Measurements from ENCODE around the gene UNC79.

The UNC79 gene

DNA sequence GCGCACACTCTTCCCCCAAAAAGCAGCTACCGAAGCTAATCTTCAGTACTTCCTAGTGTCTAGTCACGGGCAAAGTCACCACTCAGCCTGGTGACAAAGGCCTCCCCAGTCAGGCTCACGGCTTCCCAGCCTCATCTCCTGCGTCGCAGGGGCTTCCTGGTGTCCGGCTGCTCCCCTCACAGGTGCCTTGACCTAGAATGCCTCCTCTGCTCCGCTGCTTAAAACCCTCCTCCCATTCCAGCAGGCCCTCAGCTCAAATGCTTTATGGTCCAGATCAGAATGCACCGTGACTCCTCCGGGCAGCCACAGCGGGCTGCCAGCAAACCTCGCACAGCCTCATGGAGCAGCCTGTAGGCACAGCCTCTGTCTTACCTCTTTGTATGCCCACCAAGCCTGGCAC, 304.5 kb downstream of the UNC79 start:
- CTCF ChIA-PET: no interaction called here
- TF ChIP-seq ZBTB8A (tag by site-specific recombination; IDR thresholded peaks at IDR 0.05): no peak
- TF ChIP-seq OVOL3 (tag by site-specific recombination; IDR thresholded peaks at IDR 0.05): no peak
- TF ChIP-seq ZNF624 (tag by site-specific recombination; IDR thresholded peaks at IDR 0.05): no peak
- no peak for TF ChIP-seq ZNF202 (tag by site-specific recombination; IDR thresholded peaks at IDR 0.05; ENCODE audit: borderline replicate concordance)
- no peak for TF ChIP-seq EGR2 (tag by site-specific recombination; IDR thresholded peaks at IDR 0.05; ENCODE audit: low read depth)
- no peak for TF ChIP-seq GLIS1 (tag by site-specific recombination; IDR thresholded peaks at IDR 0.05)
- no peak for TF ChIP-seq ZFP3 (tag by site-specific recombination; IDR thresholded peaks at IDR 0.05; ENCODE audit: low read depth)
- TF ChIP-seq FEZF1 (tag by site-specific recombination; IDR thresholded peaks at IDR 0.05): no peak
- TF ChIP-seq MEIS1 (CRISPR knock-in tag; IDR thresholded peaks at IDR 0.05; ENCODE audit: borderline replicate concordance): no peak
- no peak for TF ChIP-seq ZNF133 (tag by site-specific recombination; IDR thresholded peaks at IDR 0.05)
- TF ChIP-seq ZNF843 (tag by site-specific recombination; IDR thresholded peaks at IDR 0.05): no peak
- TF ChIP-seq, protein P1, sequence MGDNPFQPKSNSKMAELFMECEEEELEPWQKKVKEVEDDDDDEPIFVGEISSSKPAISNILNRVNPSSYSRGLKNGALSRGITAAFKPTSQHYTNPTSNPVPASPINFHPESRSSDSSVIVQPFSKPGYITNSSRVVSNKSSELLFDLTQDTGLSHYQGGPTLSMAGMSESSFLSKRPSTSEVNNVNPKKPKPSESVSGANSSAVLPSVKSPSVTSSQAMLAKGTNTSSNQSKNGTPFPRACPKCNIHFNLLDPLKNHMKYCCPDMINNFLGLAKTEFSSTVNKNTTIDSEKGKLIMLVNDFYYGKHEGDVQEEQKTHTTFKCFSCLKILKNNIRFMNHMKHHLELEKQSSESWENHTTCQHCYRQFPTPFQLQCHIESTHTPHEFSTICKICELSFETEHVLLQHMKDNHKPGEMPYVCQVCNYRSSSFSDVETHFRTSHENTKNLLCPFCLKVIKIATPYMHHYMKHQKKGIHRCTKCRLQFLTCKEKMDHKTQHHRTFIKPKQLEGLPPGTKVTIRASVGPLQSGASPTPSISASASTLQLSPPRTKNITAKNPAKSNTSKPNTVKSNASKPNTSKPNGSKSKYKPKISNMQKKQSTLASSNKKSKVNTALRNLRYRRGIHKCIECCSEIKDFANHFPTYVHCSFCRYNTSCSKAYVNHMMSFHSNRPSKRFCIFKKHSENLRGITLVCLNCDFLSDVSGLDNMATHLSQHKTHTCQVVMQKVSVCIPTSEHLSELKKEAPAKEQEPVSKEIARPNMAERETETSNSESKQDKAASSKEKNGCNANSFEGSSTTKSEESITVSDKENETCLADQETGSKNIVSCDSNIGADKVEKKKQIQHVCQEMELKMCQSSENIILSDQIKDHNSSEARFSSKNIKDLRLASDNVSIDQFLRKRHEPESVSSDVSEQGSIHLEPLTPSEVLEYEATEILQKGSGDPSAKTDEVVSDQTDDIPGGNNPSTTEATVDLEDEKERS (tag by site-specific recombination; IDR thresholded peaks at IDR 0.05): no peak
- H3K36me3 ChIP-seq (ENCODE audit: control insufficient read depth in 2 of 2, insufficient read depth in 1 of 2, low read length in 2 of 2): no peaks in the 10 kb centered on the region
- no peaks in the 10 kb centered on the region for H3K4me1 ChIP-seq (ENCODE audit: control insufficient read depth, insufficient read depth, low read length)
- POLR2A ChIA-PET: no interaction called here
- no peak overlapping the region for H3K27ac ChIP-seq (ENCODE audit: extremely low read depth, low read depth, low read length)
- H3K9me3 ChIP-seq (ENCODE audit: control insufficient read depth, insufficient read depth, low read depth, low read length): no peaks in the 10 kb centered on the region
- H3K4me3 ChIP-seq (ENCODE audit: low read depth, low read length): no peak overlapping the region

DNA sequence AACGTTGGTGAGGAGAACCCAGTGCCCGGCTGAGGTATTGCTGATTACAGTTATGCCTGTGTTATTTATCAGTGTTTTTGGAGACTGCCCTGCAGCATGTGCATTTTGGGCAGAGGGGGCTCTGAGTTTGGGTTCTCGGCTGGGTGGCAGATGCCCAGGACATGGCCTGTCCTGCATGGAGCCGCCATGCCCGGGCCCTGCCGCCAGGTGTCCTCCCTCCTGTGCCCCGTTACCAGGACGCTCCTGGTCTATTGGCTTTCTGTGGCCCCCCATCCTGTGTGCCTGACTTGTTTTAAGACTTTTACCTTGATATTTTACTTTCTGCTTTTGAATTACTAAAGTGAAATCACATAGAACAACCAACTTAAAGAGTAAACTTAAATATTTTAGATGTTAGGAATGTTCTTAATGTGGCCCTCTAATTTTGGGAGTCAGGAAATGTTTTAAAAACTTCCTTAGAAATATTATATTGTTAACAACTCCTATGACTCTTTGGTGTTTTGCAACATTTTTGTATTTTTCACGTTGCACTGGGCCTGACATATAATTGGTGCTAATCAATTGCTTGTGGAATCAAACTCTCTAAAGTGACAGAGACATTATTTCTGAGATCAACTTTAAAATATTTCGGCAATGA, 305.8 kb downstream of the UNC79 start:
- CTCF ChIA-PET: no interaction called here
- H3K4me3 ChIP-seq (ENCODE audit: low read depth, low read length): no peak overlapping the region
- TF ChIP-seq KLF10 (tag by site-specific recombination; IDR thresholded peaks at IDR 0.05): no peak
- TF ChIP-seq SP7 (tag by site-specific recombination; IDR thresholded peaks at IDR 0.05): no peak
- no peak for TF ChIP-seq GLIS1 (tag by site-specific recombination; IDR thresholded peaks at IDR 0.05)
- no peak for TF ChIP-seq ZNF623 (tag by site-specific recombination; IDR thresholded peaks at IDR 0.05)
- no peak for TF ChIP-seq ZNF292 (tag by site-specific recombination; IDR thresholded peaks at IDR 0.05; ENCODE audit: borderline replicate concordance, low read depth)
- TF ChIP-seq, protein P2, sequence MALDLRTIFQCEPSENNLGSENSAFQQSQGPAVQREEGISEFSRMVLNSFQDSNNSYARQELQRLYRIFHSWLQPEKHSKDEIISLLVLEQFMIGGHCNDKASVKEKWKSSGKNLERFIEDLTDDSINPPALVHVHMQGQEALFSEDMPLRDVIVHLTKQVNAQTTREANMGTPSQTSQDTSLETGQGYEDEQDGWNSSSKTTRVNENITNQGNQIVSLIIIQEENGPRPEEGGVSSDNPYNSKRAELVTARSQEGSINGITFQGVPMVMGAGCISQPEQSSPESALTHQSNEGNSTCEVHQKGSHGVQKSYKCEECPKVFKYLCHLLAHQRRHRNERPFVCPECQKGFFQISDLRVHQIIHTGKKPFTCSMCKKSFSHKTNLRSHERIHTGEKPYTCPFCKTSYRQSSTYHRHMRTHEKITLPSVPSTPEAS (tag by site-specific recombination; IDR thresholded peaks at IDR 0.05): no peak
- TF ChIP-seq, protein P3, sequence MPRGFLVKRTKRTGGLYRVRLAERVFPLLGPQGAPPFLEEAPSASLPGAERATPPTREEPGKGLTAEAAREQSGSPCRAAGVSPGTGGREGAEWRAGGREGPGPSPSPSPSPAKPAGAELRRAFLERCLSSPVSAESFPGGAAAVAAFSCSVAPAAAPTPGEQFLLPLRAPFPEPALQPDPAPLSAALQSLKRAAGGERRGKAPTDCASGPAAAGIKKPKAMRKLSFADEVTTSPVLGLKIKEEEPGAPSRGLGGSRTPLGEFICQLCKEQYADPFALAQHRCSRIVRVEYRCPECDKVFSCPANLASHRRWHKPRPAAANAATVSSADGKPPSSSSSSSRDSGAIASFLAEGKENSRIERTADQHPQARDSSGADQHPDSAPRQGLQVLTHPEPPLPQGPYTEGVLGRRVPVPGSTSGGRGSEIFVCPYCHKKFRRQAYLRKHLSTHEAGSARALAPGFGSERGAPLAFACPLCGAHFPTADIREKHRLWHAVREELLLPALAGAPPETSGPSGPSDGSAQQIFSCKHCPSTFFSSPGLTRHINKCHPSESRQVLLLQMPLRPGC (tag by site-specific recombination; IDR thresholded peaks at IDR 0.05): no peak
- no peak for TF ChIP-seq ZNF670 (tag by site-specific recombination; IDR thresholded peaks at IDR 0.05; ENCODE audit: low read depth)
- TF ChIP-seq PRDM1 (tag by site-specific recombination; IDR thresholded peaks at IDR 0.05): no peak
- no peak for TF ChIP-seq HOXC10 (CRISPR knock-in tag; IDR thresholded peaks at IDR 0.05)
- TF ChIP-seq HOXA7 (CRISPR knock-in tag; IDR thresholded peaks at IDR 0.05; ENCODE audit: borderline replicate concordance): no peak
- TF ChIP-seq, protein P4, sequence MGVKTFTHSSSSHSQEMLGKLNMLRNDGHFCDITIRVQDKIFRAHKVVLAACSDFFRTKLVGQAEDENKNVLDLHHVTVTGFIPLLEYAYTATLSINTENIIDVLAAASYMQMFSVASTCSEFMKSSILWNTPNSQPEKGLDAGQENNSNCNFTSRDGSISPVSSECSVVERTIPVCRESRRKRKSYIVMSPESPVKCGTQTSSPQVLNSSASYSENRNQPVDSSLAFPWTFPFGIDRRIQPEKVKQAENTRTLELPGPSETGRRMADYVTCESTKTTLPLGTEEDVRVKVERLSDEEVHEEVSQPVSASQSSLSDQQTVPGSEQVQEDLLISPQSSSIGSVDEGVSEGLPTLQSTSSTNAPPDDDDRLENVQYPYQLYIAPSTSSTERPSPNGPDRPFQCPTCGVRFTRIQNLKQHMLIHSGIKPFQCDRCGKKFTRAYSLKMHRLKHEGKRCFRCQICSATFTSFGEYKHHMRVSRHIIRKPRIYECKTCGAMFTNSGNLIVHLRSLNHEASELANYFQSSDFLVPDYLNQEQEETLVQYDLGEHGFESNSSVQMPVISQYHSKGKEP (tag by site-specific recombination; IDR thresholded peaks at IDR 0.05): no peak
- TF ChIP-seq, protein P5, sequence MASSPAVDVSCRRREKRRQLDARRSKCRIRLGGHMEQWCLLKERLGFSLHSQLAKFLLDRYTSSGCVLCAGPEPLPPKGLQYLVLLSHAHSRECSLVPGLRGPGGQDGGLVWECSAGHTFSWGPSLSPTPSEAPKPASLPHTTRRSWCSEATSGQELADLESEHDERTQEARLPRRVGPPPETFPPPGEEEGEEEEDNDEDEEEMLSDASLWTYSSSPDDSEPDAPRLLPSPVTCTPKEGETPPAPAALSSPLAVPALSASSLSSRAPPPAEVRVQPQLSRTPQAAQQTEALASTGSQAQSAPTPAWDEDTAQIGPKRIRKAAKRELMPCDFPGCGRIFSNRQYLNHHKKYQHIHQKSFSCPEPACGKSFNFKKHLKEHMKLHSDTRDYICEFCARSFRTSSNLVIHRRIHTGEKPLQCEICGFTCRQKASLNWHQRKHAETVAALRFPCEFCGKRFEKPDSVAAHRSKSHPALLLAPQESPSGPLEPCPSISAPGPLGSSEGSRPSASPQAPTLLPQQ (tag by site-specific recombination; IDR thresholded peaks at IDR 0.05): no peak
- no peak for TF ChIP-seq TCF7L2 (IDR thresholded peaks at IDR 0.05; ENCODE audit: borderline replicate concordance, low read depth, low read length)
- TF ChIP-seq GLI4 (tag by site-specific recombination; IDR thresholded peaks at IDR 0.05): no peak
- no peak for TF ChIP-seq ZFP69B (tag by site-specific recombination; IDR thresholded peaks at IDR 0.05)
- no peak for TF ChIP-seq KLF9 (tag by site-specific recombination; IDR thresholded peaks at IDR 0.05; ENCODE audit: low read depth)

More for the DNA sequence above, 305.8 kb downstream of the UNC79 start:
- Histone ChIP-seq H3K9me3 (ENCODE audit: control insufficient read depth, insufficient read depth, low read depth, low read length) (no peaks in the 10 kb centered on the region), H3K36me3 (ENCODE audit: control insufficient read depth in 2 of 2, insufficient read depth in 1 of 2, low read length in 2 of 2) (no peaks in the 10 kb centered on the region), H3K27ac (ENCODE audit: extremely low read depth, low read depth, low read length) (no peak overlapping the region), H3K4me1 (ENCODE audit: control insufficient read depth, insufficient read depth, low read length) (no peaks in the 10 kb centered on the region)
- POLR2A ChIA-PET: no interaction called here

Data from HEK293 (cell line).